NCI-H1092 treated with DMSO at 0.1 percent for 48 hours (cell line): ENCODE data around the gene ABLIM3.
A peak's percentile ranks its signal among the peaks of the same experiment; 100 is the strongest.
"Not testable (repeated sequence)": the region's sequence is repeated elsewhere in the genome, so short reads cannot be mapped to it uniquely, and the experiment has no call there.

Source experiments
- DNase-seq: peaks from one replicate; lab custom pipeline; 2025; lab: John Stamatoyannopoulos, UW

Gene ABLIM3

DNA sequence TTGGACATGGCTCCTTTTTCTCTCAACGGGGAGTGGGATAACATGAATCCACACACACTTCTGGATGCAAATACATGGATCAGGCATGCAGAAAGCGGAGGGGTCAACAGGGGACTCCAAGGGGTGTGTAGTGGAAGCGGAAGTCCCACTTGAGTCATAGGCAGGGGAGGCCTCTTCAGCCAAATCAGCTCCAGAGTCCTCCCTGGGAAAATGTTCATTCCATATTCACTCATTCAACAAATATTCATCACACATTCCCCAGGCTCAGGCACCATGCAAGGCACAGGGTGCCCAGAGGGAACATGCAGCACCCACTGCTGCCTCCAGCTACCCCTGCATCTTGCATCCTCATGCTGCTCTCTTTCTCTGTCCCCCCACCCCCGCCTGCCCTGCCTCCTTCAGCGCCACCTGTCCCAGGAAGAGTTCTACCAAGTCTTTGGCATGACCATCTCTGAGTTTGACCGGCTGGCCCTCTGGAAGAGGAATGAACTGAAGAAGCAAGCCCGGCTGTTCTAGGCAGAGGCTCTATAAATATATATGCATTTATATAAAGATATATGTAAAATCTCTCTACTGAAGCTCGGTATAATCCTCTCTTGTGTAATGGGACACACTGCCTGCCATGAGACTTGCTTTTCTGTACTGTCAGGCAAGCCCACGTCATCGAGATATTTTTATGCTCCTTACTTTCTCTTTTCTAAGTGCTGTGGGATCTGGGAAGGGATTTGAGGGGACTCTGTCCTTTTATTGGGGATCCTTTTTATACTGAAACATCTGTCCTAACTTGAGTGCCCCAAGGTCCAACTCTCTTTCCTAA is 116.8 kb downstream of the ABLIM3 start:
- no peak for DNase-seq

DNA sequence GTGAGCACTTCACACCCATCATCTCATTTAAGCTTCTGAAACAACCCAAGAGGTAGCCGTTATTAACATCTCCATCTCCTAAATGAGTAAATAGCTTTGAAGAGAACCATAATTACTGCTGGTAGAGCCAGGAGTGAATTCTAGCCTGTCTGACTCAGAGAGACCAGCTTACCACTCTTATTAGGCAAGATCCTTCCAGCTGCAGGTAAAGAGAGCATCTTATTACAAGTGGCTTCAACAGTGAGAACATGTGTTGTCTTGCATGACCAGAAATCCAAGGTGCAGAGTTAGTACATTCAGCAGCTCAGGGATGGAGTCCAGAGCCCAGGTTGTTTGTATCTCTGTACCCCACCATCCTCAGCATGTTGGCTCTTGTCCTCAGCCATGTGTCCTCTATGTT is 119.5 kb downstream of the ABLIM3 start:
- DNase-seq = no peak

DNA sequence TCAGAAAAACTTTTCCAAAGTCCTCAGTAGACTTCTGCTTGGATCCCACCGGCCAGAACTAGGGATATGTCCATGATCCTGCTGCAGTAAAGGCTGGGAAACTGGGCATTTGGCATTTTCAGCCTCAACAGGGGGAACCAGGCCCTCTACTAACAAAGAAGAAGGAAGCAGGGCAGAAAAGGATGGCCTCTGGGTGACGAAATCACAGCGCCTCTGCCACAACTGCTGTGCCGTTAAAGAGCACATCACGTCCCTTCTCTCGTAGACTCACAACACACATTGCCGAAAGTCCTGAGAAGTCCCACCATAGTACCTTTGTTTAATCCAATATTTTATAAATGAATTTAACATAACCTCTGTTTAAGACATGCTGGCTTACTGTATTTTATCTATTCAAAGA is 120.0 kb downstream of the ABLIM3 start:
- DNase-seq = no peak

DNA sequence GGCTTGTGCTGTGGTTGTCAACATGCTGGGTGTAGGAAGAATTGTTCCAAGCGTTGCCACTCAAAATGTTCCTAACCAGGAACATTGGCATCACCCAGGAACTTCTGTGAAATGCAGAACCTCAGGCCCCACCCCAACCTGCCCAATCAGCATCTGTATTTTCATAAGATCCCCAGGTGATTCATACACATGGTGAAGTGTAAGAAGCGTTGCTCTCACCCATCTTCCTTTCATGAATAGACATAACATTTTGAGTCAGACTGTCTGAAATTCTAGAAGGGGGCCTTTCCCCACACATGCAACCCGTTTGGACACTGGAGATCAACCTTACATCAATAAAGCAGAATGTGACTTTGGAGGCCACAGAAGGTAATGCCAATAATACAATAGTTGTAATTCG is 121.0 kb downstream of the ABLIM3 start:
- no peak for DNase-seq

DNA sequence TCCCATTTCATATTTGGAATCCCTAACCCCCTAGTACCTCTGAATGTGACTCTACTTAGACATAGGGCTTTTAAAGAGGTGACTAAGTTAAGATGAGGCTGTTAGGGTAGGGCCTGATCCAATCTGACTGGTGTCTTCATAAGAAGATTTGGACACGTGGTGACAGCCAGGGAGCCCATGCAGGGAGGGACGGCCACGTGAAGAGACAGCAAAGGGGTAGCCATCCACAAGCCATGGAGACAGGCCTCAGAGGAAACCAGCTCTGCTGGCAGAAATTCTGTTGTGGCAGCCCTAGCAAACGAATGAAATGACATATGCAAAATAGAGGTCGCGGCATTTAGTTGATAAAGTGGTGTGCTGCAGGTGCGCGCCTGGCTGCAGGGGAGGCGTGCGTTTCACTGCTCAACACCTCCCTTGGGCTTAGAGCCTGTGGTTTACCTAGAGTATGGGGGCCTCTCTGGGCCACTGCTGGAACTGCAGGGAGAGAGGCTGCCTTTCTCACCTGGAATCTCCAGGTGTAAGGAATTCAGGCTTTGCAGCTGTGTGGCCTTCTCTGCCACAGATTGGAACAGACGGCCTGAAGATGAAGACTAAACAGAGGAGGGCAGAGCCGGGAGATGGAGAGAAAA is 123.3 kb downstream of the ABLIM3 start:
- no peak for DNase-seq

DNA sequence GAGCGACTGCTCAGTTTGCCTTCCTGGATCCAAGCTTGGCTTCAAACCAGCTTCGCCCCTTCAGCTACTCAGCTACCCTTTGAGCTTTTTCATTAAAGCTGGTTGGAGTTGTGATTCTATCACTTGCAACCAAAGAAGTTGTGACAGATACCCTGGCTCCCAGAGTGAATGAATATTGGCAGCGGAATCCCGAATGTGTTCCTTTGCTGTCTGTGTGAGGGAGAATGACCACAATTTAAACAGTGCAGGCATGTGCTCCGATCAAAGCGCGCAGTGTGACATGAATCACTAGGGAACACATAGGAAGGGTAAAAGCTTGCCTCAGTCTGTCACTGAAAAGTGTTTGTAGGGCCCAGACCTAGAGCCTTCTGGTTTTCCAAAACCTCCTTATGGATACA is 123.8 kb downstream of the ABLIM3 start:
- no peak for DNase-seq

DNA sequence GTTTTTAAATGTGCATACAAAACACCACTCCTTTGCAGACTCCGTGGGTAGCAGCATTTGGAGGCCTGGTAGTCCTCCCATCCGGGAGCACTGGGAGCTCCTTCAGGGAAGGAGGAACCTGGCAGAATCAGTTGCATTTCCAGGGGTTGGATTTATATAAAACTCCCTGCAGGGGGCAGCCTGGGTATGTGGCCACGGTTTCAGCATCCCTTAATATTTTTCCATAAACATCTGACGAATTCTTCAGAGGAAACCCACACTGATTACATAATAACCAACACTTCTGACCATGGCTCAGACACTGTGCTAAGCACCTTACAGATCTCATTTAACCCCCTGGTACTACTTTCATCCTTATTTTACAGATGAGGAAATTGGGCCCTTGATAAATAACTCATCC is 124.3 kb downstream of the ABLIM3 start:
- DNase-seq = no peak

DNA sequence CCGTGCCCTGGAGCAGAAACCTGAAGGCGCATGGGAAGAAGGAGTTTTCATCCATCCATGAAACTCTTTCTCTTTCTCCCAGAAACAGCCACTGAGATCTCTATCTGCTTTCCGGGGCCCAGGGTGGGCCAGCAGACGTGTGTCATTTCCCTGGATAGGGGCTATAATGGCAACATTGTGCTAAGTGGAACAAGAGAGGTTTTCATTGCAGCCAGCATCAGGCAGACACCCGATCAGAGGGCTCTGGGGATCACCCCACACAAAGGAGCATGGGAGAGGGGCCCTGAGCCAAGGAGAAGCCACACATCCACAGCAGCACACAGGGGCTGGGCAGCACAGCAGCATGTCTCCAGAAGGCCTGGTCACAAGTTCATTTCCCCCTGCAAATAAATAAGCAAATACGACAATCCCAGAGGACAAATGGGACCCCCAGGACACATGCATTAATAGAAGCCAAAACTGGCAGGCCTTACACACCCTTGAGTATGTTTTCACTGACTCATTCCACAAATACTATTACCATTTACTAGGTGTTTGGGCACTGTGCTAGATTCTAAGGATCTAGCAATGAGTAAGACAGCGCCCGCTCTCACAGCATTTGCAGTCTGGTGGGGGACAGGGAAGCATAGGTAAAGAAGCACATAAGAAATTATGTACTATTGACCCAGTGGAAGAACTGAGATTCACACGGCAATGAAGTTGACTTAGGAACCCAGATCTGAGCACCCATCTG is 126.1 kb downstream of the ABLIM3 start:
- DNase-seq = no peak

DNA sequence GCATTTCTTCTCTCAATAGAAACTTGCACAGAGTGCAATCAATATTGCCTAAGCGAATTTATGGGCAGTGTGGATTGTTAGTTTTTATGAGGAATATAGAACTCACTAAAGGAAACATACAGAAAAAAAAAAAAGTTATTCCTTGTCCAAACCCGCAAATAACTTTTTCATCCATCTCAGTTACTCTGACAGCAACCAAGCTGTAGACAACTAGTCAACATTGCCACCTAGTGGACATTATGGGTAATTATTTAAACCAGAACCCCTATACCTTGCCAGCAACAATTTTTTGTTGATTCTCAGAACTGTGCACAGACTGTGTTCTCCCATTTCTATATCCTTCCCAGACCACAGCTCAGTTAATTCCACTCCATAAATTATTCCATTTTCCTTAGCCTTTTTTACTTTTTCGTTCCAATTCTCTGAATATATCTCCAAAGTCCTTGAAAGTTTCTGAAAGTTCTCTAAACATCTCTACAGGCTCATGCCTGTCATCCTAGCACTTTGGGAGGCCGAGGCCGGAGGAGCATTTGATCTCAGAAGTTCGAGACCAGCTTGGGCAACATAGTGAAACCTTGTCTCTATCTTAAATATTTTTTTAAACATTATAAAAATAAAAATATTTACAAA is 127.8 kb downstream of the ABLIM3 start:
- DNase-seq = peak; percentile 8

DNA sequence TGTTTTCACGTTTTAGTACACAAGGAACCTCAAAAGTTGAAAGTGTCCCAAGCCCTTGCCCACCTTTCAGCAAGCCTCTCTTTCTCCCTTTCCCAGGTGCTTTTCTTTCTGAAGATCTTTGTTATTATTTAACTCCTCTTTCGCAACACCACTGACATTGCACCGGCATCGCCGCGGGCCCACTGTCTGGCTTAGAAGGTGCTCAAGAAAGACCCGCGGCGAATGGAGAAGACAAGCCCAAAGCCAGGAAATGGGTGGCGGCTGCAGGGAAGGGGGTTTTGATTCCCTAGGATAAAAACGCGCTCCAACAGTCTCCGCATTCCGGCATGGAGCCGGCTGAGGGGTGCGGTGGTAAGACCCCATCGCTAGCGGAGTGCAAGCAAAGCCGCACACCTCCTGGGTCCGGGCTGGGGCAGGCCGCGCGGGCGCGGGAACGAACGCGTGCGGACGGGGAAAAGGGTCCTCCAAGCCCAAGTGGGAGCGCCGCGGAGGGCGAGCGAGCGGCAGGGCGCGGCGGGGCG is 130.0 kb downstream of the ABLIM3 start:
- DNase-seq = no peak

DNA sequence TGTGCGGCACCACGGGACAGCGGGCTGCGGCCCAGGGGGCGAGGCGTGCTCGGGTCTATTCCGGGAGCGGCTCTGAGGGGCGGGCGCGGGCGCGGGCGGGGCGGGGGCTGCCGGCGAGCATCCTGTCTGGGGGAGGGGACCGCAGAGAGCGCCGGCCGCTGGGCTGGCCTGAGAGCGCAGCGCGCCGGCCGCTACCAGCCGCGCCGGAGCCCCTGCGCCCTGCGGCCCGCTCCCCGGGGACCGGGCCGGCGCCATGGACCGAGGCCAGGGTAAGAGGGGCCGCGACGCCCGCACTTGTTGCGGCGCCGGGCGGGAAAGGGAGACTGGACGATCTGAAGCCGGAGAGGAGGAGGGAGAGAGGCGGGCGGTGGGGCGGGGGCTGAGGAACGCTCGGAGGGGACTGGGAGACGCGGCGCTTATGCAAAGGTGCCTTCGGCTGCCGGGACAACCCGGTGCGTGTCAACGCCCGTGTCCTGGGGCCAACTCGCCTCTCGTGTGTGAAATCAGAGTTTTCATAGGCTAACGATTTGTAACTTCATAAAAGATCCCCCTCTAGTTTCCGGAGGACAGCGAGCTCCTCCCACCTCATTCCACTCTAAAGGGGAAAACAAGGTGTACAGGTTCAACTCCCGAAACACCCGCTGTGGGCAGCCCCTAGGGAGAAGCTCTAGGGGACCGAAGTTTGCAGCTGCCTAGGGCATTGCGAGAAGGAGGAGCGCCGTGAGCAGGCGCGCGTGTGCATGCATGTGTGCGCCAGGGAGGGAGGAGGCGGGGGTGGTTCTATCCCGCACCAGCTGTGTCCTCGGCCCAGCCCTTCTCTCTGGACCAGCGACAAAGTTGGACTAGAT is 130.6 kb downstream of the ABLIM3 start, which contains the start of gene AFAP1L1:
Gene AFAP1L1, plus strand, starts transcription at position 144 of the 848 bp plus-strand sequence. Its CDS starts 110 bp downstream, at position 254.
- DNase-seq = peak; percentile 8

DNA sequence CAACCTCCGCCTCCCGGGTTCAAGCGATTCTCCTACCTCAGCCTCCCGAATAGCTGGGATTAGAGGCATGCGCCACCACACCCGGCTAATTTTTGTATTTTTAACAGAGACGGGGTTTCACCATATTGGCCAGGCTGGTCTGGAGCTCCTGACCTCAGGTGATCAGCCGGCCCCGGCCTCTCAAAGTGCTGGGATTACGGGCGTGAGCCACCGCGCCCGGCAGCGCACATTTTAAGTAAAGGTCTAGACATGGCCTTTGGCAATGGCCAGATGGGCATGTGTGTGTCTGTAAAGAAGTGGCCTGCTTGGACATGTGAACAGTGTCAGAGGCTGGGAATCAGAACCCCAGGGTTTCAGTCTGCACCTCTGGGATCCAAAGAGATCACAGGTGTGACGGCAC is 131.5 kb downstream of the ABLIM3 start:
- not testable (repeated sequence) for DNase-seq

DNA sequence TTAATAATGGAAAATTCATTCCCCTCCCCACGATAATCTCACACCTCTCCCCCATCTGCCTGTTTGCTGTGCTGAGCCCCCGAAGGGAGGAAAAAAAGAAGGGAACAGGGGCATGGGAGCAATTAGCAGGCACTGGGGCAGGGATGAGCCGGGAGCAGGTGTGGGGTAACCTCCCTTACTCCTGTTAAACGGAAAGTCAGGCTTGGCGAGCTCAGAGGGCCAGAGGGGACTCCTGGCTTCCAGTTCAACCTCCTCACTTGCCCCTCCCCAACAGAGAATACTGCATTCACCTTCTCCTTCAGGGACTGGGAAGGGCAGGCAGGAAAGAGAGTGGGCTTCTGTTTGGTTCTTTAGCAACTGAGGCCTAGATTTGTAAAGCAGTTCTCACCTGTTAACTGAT is 131.9 kb downstream of the ABLIM3 start:
- no peak for DNase-seq

DNA sequence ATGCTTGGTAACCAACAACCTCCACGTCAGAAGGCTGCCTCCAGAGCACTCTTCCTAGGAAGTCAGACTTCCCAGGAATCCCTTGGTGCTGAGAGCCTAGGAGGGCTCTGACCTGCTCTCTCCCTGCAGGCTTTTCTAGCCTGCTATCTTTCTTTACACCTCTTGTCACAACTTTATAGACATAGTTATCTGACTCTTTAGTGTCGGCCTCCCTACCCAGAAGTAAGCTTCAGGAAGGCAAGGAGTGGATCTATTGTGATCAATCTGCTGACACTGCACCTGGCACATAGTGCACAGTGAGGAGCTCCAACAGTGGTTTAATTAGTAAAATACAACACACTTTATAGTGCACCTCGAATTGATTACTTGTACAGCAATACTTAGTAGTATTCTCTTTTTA is 132.7 kb downstream of the ABLIM3 start:
- no peak for DNase-seq

DNA sequence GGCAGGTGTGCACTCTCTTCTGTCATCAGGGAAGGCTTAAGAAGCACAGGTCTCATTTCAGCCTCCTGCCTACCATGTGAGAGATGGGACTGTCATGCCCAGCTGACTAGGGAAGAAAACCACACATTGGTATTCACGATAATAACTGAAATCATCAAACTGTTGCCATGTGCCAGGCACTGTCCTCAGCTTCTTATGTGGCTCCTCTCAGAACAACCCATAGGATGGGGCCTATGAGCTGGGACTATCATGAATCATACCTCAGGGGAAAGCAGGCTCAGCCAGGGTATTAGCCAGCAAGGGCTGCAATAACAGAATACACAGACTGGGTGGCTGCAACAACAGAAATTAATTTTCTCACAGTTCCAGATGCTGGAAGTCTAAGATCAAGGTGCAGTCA is 133.6 kb downstream of the ABLIM3 start:
- DNase-seq = no peak

DNA sequence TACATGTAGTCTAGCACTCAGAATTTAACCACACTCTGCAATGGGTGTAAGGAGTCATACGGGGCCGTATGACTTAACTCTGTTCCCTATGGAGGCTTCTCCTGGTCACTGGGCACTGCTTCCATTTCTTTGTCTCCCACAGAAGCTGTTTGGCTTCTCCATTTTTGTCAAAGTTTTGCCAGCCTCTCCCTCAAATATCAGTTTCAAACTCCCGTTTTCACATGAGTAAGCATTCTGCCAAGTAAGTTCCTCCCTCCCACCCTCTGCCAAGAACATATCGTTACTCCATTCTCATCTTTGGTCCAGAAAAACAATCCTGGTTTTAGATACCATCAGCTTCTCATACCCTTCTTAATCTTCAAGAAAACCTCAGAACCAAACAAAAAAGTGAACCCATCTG is 136.5 kb downstream of the ABLIM3 start:
- no peak for DNase-seq

DNA sequence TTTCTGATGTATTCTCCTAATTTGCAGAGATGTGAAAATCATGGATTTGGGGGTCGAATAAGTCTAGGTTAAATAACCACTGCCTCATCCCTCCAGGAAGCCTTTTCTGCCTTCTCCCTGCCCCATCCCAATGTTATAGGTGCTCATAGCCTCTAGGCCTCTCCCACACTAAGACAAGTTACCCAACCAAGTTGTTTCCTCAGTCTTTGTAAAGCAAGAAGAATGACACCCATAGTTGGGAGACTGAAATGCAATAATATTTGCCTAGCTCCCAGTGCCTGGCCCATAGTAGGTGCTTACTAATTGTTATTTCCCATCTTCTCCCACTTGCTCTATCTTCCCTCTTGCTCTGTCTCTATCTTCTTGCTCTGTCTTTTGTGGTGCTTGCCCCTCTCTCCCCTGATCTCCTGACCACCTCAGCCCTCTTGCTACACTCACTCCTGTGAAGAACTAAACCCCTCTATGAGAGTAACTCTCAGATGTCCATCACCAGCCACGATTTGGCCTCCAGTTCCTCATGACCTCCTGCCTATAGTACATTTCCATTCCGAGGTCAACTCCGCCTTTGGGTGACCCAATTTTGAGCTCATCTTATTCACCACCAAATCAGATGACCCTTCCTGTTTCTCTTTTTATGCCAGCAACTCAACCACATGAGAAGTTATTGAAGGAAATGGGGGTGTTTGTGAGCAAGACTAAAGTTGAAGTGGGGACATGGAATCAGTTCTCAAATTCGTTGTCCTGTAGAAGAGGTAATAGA is 137.3 kb downstream of the ABLIM3 start:
- no peak for DNase-seq

DNA sequence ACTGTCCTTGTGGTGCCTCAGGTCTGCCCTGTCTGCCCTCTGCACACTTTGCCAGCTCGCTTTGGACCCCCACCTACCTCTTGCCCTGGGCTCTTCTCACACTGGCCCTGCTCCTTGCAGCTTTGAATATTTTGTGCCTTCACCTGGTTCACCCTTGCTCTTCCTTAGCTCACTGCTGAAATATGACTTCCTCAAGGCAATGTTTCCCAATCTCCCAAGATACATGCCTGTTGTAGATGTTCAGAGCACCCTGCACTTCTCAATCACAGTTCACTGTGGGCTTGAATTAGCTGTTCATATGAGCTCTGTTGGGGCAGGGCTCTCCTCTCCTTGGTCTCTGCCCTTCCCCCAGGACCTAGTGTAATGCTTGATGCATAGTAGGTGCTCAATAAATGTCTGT is 138.4 kb downstream of the ABLIM3 start:
- DNase-seq = no peak

DNA sequence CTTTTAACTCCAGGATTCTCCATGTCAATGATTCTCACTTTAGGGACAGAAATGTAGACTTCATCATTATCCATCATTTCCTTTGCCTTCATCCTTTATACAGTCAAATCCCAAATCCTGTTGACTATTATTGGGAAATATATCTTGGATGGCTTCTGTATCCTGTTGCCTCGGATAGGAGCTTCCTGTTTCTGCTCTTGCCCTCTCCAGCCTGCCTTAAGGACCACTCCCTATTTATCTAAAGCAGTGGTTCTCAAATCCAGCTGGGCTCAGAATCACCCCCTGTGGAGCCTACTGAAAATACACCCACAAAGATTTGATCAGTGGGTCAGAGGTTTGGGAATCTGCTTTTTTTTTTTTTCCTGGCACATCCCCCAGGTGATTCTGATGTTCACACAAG is 138.8 kb downstream of the ABLIM3 start:
- DNase-seq = no peak

DNA sequence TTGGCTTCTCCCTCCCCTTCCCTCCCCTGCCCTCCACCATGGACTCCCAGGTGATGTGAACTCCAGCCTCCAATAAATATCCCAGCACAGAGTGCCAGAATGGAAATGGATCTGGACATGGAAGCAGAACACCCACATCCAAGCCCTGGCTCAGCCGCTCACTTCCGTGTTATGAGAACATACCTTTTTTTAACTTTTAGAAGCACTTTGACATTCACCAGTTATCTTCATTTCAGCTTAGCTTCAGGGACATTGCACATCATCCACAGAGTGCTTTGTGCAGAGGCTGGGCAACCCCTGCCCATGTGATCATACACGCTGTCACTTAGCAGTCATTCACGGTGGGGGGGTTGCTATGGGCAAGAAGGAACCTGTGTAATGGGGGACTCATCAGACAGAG is 139.5 kb downstream of the ABLIM3 start:
- DNase-seq = no peak
